Eye (tissue), 1 donor: ENCODE data around the gene IFITM2.
"Not testable (repeated sequence)": the region's sequence is repeated elsewhere in the genome, so short reads cannot be mapped to it uniquely, and the experiment has no call there.

Experiments
- DNase-seq: peaks from one replicate; pipeline ENCODE4 v3.0.0-alpha.2; 2015

The IFITM2 gene

DNA sequence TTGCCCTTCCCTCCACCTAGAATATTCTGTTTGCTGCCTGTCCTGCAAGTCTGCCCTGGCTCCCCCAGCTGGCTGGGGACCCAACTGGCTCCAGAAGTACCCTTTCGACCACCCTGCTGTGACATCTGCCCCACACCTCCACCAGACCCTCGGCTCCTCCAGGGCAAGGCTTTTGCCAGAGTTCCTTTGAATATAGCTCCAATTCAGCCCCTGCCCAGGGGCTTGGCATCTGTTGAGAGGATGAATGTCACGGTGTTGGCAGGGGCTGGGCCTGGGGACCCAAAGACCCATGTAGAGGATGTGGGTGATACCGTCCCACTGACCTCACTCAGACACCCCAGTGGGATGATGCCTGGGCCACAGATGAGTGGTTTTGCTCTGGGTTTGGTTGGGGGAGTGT is 25.4 kb upstream of the IFITM2 start:
- DNase-seq, result no peak

DNA sequence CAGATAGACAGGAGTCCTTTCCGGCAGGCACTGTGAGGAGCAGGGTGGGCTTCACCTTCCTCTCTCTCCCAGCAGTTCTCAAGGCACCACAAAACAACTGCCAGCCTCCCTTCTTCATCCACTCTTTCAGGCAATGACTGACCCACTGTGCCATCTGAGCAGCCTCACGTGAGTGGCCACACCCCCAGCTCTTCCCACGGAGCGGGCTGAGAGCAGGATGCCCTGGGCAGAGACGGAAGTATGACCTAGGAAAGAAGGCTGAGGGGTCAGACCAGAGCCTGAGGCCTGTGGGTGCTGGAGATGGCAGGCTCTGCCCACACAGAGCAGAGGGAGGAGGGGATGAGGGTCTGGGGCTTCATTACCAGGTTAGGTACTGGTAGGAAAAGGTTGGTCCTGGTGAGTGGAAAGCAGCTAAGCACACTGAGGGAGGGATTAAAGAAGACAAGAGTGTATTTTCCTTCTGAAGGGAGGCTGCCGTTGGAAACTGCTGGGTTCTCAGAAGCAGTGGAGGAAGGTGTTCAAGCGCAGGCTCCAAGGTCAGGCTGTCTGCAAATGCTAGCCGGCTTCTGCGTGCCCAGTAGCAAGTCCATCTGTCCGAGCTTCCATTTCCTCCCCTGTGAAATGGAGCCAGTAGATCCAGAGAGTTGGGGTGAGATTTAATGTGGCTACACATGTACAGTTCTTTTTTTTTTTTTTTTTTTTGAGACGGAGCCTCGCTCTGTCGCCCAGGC is 24.8 kb upstream of the IFITM2 start:
- DNase-seq, result no peak

DNA sequence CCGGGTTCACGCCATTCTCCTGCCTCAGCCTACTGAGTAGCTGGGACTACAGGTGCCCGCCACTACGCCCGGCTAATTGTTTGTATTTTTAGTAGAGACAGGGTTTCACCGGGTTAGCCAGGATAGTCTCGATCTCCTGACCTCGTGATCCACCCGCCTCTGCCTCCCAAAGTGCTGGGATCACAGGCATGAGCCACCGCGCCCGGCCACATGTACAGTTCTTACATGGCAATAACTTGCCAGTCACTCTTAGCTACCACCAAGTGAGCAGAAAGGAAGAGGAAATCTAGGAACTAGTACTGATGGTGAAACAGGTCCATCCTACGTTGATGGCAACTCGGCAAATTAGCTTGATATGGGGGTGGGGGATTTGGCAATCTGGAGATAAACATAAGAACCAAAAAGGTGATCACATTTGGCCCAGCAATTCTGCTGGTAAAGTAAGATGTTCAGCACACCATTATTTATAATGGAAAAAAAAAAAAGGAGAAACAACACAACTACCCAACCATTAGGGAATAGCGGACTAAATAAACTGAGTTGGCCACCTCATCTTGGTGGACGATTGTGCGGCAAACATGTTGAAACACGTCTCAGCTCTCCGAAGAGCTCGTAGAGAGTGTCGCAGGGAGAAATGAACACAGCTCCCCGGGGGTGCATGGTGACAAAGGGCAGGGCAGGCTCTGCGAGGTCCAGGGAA is 24.1 kb upstream of the IFITM2 start:
- no peak for DNase-seq

GRCh38 chr11:284105-285020 is 23.3 kb upstream of the IFITM2 start:
- DNase-seq, result no peak

DNA sequence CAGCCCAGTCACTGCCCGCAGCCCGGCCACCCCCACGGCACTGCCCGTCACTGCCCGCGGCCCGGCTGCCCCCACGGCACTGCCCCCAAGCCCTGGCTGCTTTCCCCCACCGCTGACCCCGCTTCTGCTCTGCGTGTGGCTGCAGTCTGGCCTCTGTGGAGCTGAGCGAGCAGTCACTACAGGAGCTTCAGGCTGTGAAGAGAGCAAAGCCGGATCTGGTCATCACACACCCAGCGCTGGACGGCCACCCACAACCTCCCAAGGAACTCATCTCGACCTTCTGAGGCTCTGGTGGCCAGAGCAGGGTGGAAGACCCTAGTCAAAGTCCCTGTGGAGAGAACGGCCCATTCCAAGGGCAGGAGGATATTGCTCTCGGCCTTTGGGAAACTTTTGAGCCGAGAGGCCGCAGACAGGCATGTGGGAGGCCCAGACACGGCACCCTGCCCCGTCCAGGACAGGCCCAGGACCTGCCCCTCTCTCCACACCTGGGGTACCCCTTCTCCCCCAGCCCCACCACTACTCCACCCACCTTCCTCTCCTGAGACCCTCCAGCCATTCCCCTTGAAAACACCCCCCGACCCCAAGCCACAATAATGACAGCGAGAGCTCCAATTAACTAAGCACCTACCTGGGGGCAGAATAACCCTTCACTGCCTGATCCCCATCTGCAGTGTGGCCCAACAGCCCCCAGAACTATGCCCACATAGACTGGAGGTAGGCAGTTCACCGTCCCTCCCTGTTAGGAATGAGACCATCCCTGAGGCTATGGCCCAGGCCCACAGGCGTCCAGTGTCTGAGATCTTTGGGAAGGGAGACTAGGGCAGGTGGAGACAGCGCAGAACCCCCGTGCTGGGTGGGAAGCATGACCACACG is 22.4 kb upstream of the IFITM2 start:
- no peak for DNase-seq

- no peak for DNase-seq
Observed at GRCh38 chr11:285894-286220, 21.8 kb upstream of the IFITM2 start.

DNA sequence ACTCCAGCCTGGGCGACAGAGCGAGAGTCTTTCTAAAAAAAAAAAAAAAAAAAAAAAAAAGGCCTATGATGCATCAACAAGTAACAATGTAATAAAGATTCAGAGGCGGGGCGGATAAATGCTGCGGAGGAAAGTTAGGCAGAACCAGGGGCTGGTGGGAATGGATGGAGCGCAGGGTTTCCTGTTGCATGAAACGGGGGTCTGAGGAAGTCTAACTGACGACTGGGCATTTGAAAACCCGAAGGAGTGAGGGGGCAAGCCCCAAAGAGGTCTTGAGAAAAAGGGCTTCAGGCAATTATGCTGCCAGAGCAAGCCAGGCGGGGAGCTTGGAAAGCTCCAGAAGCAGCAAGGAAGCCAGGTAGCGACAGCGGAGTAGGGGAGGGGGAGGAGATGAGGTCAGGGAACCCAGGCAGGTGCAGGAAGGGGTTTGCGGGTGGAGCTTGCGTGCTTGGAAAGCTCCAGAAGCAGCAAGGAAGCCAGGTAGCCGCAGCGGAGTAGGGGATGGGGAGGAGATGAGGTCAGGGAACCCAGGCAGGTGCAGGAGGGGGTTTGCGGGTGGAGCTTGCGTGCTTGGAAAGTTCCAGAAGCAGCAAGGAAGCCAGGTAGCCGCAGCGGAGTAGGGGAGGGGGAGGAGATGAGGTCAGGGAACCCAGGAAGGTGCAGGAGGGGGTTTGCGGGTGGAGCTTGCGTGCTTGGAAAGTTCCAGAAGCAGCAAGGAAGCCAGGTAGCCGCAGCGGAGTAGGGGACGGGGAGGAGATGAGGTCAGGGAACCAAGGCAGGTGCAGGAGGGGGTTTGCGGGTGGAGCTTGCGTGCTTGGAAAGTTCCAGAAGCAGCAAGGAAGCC is 20.4 kb upstream of the IFITM2 start:
- DNase-seq, result not testable (repeated sequence)

GRCh38 chr11:287821-288477 is 19.7 kb upstream of the IFITM2 start:
- peak; percentile 26 for DNase-seq

- DNase-seq, result peak; percentile 62
Observed at GRCh38 chr11:288478-289397, 18.9 kb upstream of the IFITM2 start, which contains the start of gene PGGHG. PGGHG (plus strand) TSS chr11:289126; CDS start chr11:289817, 691 bp downstream.

DNA sequence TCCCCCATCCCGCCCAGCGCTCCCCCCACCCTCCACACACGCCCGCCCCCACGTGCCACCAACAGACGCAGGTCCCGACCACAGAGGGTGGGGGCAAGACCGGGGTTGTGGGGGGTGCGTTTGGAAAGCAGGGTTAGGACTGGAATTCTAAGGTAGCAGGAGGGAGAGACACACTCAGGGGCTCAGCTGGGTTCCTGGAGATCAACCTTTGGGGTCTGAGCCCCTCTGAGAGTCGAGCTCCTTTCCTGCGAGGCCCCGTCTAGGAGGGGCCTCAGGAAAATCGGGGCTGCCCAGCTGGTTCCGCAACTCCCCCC is 18.3 kb upstream of the IFITM2 start:
- no peak for DNase-seq

GRCh38 chr11:289712-290620 is 17.6 kb upstream of the IFITM2 start:
- DNase-seq, result no peak

DNA sequence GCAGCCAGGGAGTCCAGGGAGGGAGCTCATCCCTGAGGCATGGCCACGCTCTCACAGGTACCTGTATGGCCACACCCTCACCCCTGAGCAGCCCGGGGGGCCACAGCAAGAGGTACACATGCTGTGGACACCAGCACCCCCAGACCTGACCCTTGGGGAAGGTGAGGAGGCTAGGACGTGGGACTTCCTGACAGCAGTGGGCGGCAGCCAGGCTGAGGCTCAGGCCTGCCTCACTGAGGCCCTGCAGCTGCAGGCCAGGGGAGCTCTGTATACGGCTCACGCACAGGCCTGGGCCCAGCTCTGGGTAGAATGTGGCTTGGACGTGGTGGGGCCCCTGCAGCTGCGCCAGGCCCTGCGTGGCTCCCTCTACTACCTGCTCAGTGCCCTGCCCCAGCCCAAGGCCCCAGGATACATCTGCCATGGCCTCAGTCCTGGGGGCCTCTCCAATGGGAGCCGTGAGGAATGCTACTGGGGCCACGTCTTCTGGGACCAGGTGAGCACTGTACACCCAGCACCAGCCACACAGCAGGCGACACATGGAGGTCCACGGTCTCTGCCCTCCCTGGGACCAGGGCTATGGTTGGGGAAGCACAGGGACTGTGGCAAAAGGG is 16.9 kb upstream of the IFITM2 start:
- DNase-seq, result no peak

GRCh38 chr11:291281-292210 is 16.1 kb upstream of the IFITM2 start:
- no peak for DNase-seq

GRCh38 chr11:292211-293121 is 15.2 kb upstream of the IFITM2 start:
- no peak for DNase-seq

GRCh38 chr11:293271-293851 is 14.3 kb upstream of the IFITM2 start:
- DNase-seq, result no peak
